AG04449 (cell line): Measurements from ENCODE around the gene IMP3.

Experiments
- CTCF ChIA-PET: fragments of 350-600 bp; formaldehyde crosslinking; extraction: SDS; loops from one replicate; lab custom pipeline; 2021; ENCODE audit warnings: antibody characterized with exemption; lab: Yijun Ruan, JAX
- POLR2A ChIA-PET: fragments of 400-600, 350-600 bp; formaldehyde crosslinking; extraction: SDS; loops from one replicate; lab custom pipeline; 2020; ENCODE audit warnings: antibody characterized with exemption, inconsistent platforms; lab: Yijun Ruan, JAX
- DNase-seq: peaks from one replicate; pipeline ENCODE4 v3.0.0-alpha.2; 2010; ENCODE audit warnings: low read depth, low spot score
- H3K4me3 ChIP-seq: 2 replicates; pipeline ENCODE4 v1.5.1; 2011; ENCODE audit warnings: low read depth, mild to moderate bottlenecking, control low read depth, low read length
- CTCF ChIP-seq: IDR thresholded peaks from one replicate; pipeline ENCODE4 v1.5.1; 2011; ENCODE audit warnings: mild to moderate bottlenecking, moderate library complexity, low read length, control low read depth, inconsistent platforms; ENCODE audit not compliant: insufficient read depth; ENCODE audit errors: missing control alignments

Gene IMP3

GRCh38 chr15:75644376-75644775 is 4.4 kb upstream of the IMP3 start:
- no peak for DNase-seq
- TF ChIP-seq CTCF: no peak
- H3K4me3 ChIP-seq: no peak overlapping the region
- POLR2A ChIA-PET: no interaction called here
- CTCF ChIA-PET: interaction anchor here (1.0 to 1.7 kb wide), 2 partner anchors 17 to 23 kb away, joined by 3 read pairs; no protein-coding TSS in a partner anchor

GRCh38 chr15:75641603-75642002 is 1.6 kb upstream of the IMP3 start:
- TF ChIP-seq CTCF: no peak
- H3K4me3 ChIP-seq: no peak overlapping the region
- DNase-seq: no peak
- ChIA-PET CTCF (interaction anchor here (0.9 to 4.1 kb wide), 8 partner anchors 10 to 273 kb away, joined by 3 to 25 read pairs (median 4); partner anchors contain the start of gene MAN2C1), POLR2A (no interaction called here)

GRCh38 chr15:75641179-75641503 is 1.1 kb upstream of the IMP3 start:
- H3K4me3 ChIP-seq: no peak overlapping the region
- CTCF ChIA-PET: interaction anchor here (0.8 to 4.1 kb wide), 5 partner anchors 11 to 273 kb away, joined by 3 to 25 read pairs (median 7); partner anchors contain the start of gene MAN2C1
- TF ChIP-seq CTCF: no peak
- no peak for DNase-seq
- POLR2A ChIA-PET: no interaction called here

- CTCF ChIA-PET: interaction anchor here (0.8 to 4.1 kb wide), 10 partner anchors 11 to 272 kb away, joined by 3 to 25 read pairs (median 6); partner anchors contain the start of genes MAN2C1 and SNUPN
- peak overlapping the region; percentile 99 for H3K4me3 ChIP-seq
- TF ChIP-seq CTCF: peak; percentile 14
- no peak for DNase-seq
- POLR2A ChIA-PET: interaction anchor here (0.9 to 1.8 kb wide), 9 partner anchors 7 to 272 kb away, joined by 4 to 18 read pairs (median 8); partner anchors contain the start of genes MAN2C1, SNUPN and SNX33
Observed at GRCh38 chr15:75640483-75641178, 607 bp upstream of the IMP3 start.

GRCh38 chr15:75639191-75639708 is 774 bp downstream of the IMP3 start:
- peak overlapping the region; percentile 99 for H3K4me3 ChIP-seq
- no peak for TF ChIP-seq CTCF
- DNase-seq: no peak
- CTCF ChIA-PET: interaction anchor here (0.8 to 4.1 kb wide), 15 partner anchors 8 to 271 kb away, joined by 3 to 26 read pairs (median 6); partner anchors contain the start of genes MAN2C1, SNUPN and SNX33
- POLR2A ChIA-PET: interaction anchor here (0.6 to 1.8 kb wide), 13 partner anchors 8 to 271 kb away, joined by 3 to 18 read pairs (median 5); partner anchors contain the start of genes MAN2C1, SNUPN and SNX33
